HG02938 (cell line): ENCODE results near the gene HOXB4.
"Not testable (repeated sequence)": the region's sequence is repeated elsewhere in the genome, so short reads cannot be mapped to it uniquely, and the experiment has no call there.

ENCODE experiments used
- ATAC-seq: cut with Tn5 transposase; IDR thresholded peaks from one replicate; pipeline ENCODE4 v1.9.1; 2021; ENCODE audit warnings: mild to moderate bottlenecking, moderate library complexity; ENCODE audit not compliant: unreplicated experiment

Gene HOXB4

GRCh38 chr17:48535793-48536559, 42.2 kb downstream of the HOXB4 start:
- ATAC-seq = not testable (repeated sequence)

GRCh38 chr17:48532261-48532660, 45.9 kb downstream of the HOXB4 start:
- ATAC-seq = no peak

- ATAC-seq = no peak
These were observed 47.3 kb downstream of the HOXB4 start, which contains the start of gene HOXB1 for GRCh38 chr17:48530887-48531272. Gene HOXB1 (minus strand): TSS chr17:48531011. CDS start chr17:48530904, 107 bp downstream.

DNA sequence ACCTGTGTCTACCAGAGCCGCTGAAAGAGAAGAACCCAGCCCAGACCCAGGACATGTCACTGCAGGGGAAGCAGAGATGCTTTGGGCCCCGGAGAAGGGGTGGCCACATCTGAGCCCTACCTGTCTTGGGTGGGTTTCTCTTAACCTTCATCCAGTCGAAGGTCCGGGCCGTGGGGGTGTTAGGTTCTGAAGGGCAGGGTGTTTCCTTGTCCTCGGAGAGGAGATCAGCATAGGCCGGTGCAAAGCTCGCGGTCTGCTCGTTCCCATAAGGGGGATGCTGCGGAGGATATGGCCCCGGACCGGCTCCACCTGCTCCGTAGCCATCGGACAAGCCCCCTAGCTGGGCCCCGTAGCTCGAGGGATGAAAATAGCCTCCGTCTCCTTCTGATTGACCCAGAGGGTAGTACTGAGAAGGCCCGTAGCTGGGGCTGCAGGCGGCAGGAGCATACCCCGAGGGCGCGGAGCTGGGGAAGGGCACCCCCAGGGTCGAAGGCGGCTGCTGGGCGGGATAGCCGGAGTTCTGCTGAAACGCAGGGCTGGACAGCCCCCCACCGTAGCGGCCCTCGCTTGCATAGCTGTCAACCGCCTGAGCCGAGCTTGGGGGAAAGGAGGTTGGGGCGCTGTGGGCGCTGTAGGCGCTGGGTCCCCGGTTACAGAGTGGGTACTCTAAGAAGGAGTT, 47.8 kb downstream of the HOXB4 start:
- ATAC-seq = no peak

DNA sequence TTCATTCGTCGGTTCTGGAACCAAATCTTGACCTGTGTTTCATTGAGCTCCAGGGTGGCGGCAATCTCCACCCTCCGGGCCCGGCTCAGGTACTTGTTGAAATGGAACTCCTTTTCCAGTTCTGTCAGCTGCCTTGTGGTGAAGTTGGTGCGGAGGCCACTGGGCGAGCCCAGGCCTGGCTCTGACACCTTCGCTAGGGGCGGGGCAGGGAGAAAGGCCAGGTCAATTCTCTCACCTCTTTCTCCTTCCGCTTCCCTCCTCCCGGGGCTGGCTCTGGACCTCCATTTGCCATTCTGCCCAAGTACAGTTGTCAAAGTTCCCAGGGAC, 48.5 kb downstream of the HOXB4 start:
- ATAC-seq = no peak

DNA sequence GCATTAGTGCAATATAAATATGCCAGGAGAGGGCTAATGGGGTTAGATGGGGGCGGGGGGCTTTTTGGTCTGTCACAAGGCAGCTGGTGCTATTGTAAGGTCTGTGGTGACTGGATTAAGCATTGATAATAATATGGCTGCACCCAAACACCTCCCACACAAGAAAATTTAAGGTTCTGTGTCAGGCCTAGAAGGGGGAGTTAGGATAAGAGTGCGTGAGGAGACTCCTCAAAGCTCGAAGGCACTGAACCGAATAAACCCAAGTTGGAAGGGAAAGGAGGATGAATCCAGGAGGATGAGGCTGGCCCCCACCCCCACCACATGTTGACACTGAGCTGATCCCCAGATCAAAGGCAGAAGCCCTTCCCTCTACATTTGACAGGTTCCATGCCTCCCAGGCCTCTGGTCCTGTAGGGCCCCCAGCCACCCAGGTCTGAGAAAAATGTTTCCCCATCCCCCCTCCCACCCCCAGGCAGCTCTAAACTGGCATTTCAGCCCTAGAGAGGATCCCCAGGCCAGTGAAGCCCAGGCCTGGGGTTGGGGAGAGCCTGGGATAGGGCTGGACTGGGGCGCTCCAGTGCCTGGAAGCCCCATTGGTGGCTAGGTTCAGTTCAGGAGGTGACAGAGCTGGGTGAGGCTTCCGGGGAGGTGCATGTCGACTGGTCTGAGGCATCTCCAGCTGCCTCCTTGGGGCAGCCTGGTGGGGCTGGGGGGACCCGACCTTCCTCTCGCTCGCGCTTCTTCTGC, 49.0 kb downstream of the HOXB4 start:
- no peak for ATAC-seq

DNA sequence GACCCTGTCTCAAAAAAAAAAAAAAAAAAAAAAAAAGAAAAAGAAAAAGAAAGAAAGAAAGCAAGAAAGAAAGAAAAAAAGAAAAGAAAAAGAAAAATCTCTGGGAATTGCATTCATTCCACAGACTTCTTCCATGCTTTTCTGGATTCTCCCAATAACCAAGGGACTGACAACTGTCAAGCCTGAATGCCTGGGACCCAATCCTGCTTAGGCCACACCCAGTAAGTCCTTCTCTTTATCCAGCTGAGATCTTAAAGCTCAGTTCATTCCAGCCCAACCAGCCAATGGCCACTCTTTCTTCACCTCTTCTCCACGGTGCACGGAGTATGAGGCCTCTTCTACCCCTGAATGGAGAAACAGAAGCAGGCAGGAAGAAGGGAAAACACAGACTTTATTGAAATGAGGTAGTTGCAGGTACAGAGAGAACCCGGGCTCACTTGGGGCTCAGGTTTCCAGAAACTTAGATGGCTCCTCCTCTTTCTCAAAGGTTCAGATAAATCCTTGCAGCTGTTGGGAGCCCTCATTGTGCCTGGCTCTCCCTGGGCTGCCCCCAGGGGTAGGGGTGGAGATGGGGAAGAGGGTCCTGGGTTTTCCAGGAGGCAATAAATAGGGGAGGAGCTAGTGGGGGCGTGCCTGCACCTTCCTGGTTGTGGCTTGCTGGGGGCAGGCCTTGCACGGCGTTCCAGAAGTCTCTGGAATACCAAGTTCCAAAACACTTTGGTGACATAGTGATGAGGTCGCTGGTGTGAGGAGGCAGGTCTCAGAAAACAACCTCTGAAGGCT, 49.8 kb downstream of the HOXB4 start:
- no peak for ATAC-seq

GRCh38 chr17:48527547-48527932, 50.6 kb downstream of the HOXB4 start:
- ATAC-seq = no peak

- ATAC-seq = no peak
These were observed 51.3 kb downstream of the HOXB4 start for GRCh38 chr17:48526608-48527546.
